GM18861 (cell line): ENCODE measurements around the gene CTAGE9.
"Not testable (repeated sequence)": the region's sequence is repeated elsewhere in the genome, so short reads cannot be mapped to it uniquely, and the experiment has no call there.

ENCODE experiments used
- ATAC-seq: cut with Tn5 transposase; IDR thresholded peaks from one replicate; pipeline ENCODE4 v1.9.1; 2021; ENCODE audit not compliant: unreplicated experiment

The CTAGE9 gene, protein sequence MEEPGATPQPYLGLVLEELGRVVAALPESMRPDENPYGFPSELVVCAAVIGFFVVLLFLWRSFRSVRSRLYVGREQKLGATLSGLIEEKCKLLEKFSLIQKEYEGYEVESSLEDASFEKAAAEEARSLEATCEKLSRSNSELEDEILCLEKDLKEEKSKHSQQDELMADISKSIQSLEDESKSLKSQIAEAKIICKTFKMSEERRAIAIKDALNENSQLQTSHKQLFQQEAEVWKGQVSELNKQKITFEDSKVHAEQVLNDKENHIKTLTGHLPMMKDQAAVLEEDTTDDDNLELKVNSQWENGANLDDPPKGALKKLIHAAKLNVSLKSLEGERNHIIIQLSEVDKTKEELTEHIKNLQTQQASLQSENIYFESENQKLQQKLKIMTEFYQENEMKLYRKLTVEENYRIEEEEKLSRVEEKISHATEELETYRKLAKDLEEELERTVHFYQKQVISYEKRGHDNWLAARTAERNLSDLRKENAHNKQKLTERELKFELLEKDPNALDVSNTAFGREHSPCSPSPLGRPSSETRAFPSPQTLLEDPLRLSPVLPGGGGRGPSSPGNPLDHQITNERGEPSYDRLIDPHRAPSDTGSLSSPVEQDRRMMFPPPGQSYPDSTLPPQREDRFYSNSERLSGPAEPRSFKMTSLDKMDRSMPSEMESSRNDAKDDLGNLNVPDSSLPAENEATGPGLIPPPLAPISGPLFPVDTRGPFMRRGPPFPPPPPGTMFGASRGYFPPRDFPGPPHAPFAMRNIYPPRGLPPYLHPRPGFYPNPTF

GRCh38 chr6:131710917-131711316, at the start of gene CTAGE9:
TSS of gene CTAGE9 (minus strand) at chr6:131711017. CDS start at chr6:131711017, 0 bp downstream.
- ATAC-seq, result not testable (repeated sequence)

GRCh38 chr6:131758920-131759319, 48.1 kb upstream of the CTAGE9 start:
- no peak for ATAC-seq

GRCh38 chr6:131756039-131756438, 45.2 kb upstream of the CTAGE9 start:
- ATAC-seq, result no peak

DNA sequence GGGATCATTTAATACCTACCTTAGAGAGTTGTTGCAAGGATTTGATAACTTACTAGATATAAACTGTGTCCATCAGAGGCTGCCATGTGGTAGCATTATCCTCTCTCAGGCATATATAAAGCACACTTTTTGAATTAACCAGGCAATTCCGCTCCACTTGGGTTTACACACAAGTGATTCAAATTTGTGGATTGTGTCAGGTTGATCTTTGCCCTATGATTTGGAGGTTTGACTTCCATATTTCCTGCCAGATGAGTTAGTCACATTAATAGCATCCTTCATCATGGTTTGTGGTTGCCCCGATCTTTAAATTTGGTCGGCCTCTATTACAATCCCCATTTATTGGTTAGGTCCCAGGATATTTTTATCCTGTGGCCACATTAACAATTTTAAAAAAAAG, 44.8 kb upstream of the CTAGE9 start:
- no peak for ATAC-seq

DNA sequence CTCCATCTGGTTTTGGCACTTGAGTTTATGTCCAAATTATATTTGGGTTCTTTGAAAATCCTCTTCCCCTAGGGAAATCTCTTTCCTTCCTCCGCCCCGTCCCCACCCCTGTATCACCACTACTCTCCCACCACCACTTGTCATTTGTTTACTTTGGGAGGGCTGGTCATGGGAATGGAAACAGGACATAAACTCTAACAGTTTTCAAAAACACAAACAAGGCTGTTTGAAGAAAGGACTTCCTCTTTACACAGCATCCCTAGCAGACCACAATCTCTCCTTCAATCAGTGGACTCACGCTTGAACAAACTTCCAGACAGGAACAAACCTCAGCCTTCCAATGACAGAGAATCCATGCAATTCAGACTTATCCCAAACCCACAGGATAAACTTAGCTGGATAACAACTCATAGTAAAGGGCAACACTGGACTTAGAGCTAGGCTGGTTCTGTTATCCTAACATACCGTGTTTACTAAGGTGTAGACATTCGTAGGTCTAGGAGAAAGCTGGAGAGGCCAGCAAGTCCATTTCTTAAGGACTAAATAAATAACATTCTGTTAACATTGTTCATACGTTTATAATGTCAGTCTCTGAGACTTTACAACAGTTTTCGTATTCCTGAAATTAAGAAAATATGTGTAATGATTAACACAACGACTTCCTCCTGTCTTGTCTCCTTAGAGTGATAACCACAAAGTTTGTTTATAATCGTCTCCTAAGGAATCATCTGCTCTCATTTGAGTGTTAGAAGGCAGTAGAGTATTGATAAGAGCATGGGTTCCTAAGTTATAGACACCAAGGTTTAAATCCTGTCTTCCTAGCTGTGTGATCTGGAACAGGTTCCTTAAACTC, 44.1 kb upstream of the CTAGE9 start:
- ATAC-seq, result no peak

DNA sequence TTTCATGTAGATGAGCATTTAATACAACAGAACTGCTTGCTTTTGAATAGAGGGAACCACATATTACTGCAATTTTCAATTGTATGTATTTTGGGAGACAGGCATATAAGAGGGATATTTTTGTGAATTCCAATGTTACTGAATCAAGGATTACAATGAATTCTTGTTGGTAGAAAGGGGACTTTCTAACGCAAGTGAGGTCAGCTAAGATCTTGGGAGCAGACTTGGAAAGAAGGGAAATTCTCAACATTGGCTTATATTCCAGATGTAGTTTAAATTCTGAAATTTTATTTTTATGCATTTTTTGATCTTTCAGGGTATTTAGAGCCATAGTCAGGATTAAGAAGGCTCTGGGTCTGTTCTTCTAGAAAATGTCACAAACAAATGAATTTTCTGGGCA, 43.3 kb upstream of the CTAGE9 start:
- ATAC-seq, result no peak

DNA sequence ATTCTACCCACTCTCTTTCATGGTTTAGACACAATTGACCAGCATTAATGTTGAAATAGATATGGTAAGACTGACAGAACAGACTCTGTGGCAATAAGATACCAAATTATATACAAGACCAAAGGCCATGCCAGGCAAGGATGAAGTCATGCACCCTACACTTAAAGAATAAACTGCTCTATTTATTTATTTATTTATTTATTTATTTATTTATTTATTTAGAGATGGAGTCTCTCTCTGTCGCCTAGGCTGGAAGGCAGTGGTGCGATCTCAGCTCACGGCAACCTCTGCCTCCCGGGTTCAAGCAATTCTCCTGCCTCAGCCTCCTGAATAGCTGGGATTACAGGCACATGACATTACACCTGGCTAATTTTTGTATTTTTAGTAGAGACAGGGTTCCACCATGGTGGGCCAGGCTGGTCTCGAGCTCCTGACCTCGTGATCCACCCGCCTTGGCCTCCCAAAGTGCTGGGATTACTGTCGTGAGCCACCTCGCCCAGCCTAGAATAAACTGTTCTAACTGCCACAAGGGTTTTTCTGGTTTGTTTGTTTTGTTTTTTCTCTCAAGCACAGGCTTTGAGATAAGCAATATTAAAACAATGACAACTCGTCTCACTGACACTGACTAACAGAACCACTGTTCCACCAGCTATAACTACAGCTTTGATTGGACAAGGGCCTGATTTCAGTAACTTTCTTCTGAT, 40.3 kb upstream of the CTAGE9 start:
- ATAC-seq, result not testable (repeated sequence)

DNA sequence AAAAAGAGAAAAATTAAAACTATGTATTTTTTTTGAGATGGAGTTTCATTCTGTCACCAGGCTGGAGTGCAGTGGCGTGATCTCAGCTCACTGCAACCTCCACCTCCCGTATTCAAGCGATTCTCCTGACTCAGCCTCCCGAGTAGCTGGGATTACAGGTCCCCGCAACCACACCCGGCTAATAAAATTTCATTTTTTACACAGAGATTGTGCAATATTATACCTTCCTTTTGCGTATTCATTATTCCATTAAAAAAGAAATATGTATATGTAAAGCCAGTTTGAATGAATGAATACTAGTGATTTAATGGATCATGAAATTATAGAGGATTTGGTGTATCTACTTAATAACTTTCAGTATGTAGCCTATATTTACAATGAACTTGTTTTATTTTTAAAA, 38.2 kb upstream of the CTAGE9 start:
- ATAC-seq, result no peak

GRCh38 chr6:131747821-131748353, 37.1 kb upstream of the CTAGE9 start:
- no peak for ATAC-seq

DNA sequence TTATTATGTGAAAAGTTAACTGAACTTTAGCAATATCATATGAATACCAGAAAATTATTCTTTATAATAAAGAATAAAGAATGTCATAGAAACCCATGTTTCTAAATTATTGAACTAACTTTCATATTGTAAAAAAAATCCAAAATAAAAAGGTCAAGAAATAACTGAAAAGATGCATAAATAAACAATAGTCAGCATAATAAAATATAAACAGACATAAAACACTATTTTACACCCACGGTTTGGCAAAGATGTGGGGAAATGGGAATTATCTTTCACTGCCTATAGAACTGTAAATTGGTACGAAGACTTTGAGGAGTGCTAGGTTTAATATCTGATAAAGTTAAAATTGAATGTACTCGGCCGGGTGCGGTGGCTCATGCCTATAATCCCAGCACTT, 34.7 kb upstream of the CTAGE9 start:
- no peak for ATAC-seq

GRCh38 chr6:131744432-131745287, 33.8 kb upstream of the CTAGE9 start:
- no peak for ATAC-seq

- ATAC-seq, result no peak
Observed at GRCh38 chr6:131741688-131742393, 31.0 kb upstream of the CTAGE9 start.

DNA sequence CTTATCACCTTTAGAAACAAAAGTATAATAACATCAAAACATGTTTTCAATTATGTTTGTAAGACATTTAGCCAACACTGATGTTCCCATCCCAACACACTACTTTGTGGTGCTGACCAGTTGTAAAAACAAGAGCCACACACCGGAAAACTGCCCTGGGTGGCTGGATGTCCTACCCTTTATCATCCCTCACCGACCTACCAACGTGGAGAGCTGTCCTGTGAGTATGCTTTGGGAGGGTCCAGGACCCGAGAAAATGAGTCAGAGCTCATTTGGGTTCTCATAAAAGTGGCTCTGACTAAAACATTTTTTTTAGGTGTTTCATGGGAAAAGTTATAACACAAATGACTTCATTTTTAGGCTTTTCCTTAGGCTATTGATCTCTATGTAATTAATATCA, 29.3 kb upstream of the CTAGE9 start:
- ATAC-seq, result no peak

DNA sequence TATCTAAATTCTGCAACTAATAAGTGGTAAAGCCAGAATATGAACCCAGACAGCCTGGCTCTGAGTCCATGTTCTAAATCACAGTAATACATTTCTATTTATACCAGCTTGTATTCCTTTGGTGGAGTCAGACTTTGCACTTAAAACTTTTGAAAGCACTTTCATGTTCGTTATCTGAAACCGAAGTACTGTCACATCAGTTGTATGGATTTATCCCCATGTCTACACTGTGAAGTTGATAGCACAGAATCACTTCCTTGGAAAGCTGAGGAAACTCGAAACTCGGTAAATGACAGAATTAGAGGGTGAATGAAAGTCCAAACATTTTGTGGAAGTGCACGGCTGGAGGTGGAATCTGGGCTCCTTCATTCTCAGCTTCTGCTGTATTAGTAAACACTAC, 28.3 kb upstream of the CTAGE9 start:
- no peak for ATAC-seq

DNA sequence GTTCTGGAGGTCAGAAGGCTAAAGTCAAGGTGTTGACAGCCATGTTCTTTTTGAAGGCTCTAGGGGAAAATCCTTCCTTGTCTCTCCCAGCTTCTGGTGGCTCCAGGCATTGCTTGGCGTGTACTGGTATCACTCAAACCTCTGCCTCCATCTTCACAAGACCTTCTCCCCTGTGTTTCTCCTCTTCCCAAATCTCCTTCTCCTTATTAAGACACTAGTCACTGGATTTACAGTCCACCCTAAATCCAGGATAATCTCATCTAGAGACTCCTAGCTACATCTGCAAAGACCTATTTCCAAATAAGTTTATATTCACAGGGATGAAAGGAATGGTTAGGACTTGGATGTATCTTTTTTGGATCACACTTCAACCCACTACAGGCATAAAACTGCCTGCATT, 26.0 kb upstream of the CTAGE9 start:
- ATAC-seq, result no peak

DNA sequence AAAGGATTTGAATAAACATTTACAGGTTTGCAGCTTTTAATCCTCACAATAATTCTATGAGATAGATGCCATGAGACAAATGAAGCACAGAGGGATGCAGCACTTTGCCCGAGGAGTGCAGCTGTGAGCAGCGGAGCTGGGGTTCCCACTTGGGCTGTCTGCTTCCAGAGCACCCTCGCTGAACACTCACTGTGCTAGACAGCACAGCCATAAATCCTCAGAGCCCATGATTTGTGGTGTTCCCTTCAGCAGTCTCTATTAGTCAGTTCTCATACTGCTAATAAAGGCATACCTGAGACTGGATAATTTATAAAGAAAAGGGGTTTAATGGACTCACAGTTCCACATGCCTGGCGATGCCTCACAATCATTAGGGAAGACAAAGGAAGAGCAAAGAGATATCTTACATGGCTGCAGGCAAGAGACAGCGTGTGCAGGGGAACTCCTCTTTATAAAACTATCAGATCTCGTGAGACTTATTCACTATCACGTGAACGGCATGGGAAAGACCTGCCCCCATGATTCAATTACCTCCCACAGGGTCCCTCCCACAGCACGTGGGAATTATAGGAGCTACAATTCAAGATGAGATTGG, 25.3 kb upstream of the CTAGE9 start:
- ATAC-seq, result no peak

DNA sequence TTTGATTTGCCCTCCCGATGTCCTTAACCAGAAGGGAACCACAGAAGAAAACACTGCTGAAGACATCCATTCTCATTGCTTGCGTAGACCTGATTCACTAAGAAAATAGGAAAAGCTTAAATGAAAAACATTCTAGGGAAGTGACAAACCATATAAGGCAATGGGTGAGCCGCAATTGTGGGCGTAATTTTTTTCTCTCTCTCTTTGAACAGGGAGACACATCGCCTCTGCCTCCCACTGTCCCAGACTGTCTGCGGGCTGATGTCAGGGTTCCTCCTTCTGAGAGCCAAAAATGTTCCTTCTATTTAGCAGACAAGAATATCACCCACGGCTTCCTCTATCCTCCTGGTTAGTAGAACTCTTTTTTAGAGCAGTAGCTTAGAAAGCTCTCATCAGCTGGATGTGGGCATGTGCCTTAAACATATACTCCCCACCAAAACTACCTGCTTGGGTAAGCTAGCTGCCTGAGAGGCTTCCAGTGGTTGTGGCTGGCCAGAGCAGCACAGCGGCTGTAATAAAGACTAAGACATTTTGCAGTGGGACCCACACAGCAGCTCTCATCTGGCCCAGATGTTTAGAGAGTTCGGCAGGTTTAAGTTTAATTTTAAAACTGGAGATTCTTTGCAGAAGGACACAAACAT, 22.7 kb upstream of the CTAGE9 start:
- ATAC-seq, result no peak

GRCh38 chr6:131731224-131731623, 20.4 kb upstream of the CTAGE9 start:
- ATAC-seq, result no peak
